ENCODE measurements around the gene NAV1. TPM values are rescaled to one million over a fixed set of nuclear protein-coding genes. Genes with fewer than 3 reads are reported as not detected.
"Not testable (repeated sequence)": the region's sequence is repeated elsewhere in the genome, so short reads cannot be mapped to it uniquely, and the experiment has no call there.

NAV1 gene
- total RNA-seq, 2 donors from 2014 or later: 0.28 to 1.3 TPM

DNA sequence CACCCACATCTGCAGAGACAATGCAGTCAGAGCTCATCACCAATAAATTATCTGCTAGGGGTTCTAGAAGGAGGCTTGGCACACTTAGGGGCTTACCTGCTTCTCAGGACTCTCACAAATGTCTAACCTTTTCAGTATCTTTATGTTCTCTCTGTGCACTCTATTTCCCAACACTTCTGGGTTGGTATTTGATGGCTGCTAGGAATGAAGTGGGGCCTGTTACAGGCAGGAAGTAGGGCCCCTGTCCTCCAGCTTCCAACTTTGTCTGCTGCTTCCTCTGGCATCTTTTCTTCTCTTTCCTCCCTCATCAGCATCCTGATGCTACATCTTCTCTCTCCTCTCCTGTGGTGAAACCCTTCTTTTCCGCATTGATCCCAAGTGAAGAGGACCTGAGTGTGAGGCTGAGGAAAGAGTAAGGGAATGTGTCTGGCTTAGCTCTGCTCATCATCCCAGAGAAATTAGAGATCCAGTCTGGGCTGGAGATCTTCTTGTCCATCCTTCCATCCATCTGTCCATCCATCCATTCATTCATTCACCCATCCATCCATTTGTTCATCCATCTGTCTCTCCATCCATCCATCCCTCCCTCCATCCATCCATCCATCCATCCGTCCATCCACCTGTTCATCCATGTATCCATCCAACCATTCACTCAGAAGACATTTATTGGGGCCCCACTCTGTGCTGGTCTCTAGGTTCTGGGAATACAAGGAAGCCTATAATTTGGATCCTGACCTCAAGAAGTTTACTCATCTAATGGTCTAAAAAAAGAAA, 29.1 kb upstream of the NAV1 start:
- H3K9me3 Mint-ChIP-seq: no peaks in the 10 kb centered on the region
- ATAC-seq (replicated peaks): no peak
- no peaks in the 10 kb centered on the region for H3K27me3 Mint-ChIP-seq
- peak overlapping the region; percentile 5 for H3K27ac Mint-ChIP-seq
- no peak overlapping the region for H3K4me3 Mint-ChIP-seq
- H3K36me3 Mint-ChIP-seq (ENCODE audit: low read depth): no peaks in the 10 kb centered on the region
- H3K4me1 Mint-ChIP-seq: peaks cover 8% of the 10 kb centered on the region

DNA sequence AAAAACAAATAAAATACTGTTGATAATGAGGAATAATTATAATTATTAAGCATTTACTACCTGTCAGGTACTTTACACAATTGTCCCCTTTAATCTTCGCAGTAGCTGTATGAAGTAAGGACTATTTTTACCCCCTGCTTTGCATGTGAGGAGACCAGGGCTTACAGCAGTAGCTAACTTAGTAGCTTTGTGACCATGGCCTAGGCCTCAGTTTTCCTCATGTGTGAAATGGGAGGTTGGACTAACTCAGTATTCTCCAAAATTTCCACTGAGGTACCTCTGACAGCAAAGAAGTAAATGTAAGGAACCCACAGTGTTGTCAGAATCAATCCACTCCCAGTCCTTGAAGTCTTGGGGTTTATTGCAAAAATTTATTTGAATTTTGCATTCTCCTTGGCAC, 28.2 kb upstream of the NAV1 start:
- Mint-ChIP-seq H3K9me3 (no peaks in the 10 kb centered on the region), H3K27me3 (no peaks in the 10 kb centered on the region), H3K4me1 (peaks cover 4% of the 10 kb centered on the region), H3K36me3 (ENCODE audit: low read depth) (no peaks in the 10 kb centered on the region), H3K27ac (no peak overlapping the region), H3K4me3 (no peak overlapping the region)
- no peak for ATAC-seq (replicated peaks)

GRCh38 chr1:201511396-201511940, 27.5 kb upstream of the NAV1 start:
- peaks cover 4% of the 10 kb centered on the region for H3K4me1 Mint-ChIP-seq
- no peaks in the 10 kb centered on the region for H3K36me3 Mint-ChIP-seq (ENCODE audit: low read depth)
- H3K27ac Mint-ChIP-seq: no peak overlapping the region
- ATAC-seq (replicated peaks): no peak
- H3K9me3 Mint-ChIP-seq: no peaks in the 10 kb centered on the region
- no peaks in the 10 kb centered on the region for H3K27me3 Mint-ChIP-seq
- H3K4me3 Mint-ChIP-seq: no peak overlapping the region

DNA sequence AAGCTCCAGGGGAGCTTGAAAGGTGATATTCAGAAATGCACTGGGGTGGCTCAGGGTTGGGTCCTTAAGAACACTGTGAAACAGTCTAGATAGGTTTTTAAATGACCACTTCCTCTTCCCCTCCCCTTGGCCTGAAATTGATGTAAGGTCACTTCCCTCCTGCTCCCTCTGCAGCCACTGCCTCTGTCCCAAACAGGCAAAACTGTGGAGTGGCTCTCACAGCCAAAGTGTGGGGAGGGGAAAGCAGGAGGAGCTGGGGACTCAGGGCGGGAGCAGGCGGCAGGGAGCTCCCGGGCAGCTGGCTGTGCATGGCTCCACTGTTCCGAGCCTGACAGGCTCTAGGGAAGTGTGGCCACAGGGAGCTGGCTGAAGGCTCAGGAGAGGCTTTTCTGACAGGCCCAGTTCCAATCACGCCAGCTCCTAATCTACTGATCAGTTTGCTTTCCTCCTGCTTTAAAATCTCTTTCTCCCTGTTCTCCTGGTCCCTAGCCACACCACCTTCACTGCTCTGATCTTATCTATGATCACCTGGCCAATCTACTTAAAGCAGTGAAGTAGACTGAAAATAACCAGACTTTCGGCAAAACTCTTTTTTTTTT, 26.9 kb upstream of the NAV1 start:
- Mint-ChIP-seq H3K4me1 (peaks cover 4% of the 10 kb centered on the region), H3K27me3 (no peaks in the 10 kb centered on the region), H3K9me3 (no peaks in the 10 kb centered on the region), H3K4me3 (no peak overlapping the region), H3K36me3 (ENCODE audit: low read depth) (no peaks in the 10 kb centered on the region), H3K27ac (no peak overlapping the region)
- ATAC-seq (replicated peaks): no peak

- ATAC-seq (replicated peaks): no peak
- H3K4me3 Mint-ChIP-seq: no peak overlapping the region
- no peaks in the 10 kb centered on the region for H3K36me3 Mint-ChIP-seq (ENCODE audit: low read depth)
- no peaks in the 10 kb centered on the region for H3K9me3 Mint-ChIP-seq
- H3K4me1 Mint-ChIP-seq: peaks cover 4% of the 10 kb centered on the region
- no peaks in the 10 kb centered on the region for H3K27me3 Mint-ChIP-seq
- no peak overlapping the region for H3K27ac Mint-ChIP-seq
Observed at GRCh38 chr1:201513498-201514243, 25.3 kb upstream of the NAV1 start.

GRCh38 chr1:201514466-201514865, 24.5 kb upstream of the NAV1 start:
- Mint-ChIP-seq H3K4me3 (no peak overlapping the region), H3K4me1 (peaks cover 4% of the 10 kb centered on the region), H3K27me3 (no peaks in the 10 kb centered on the region), H3K9me3 (no peaks in the 10 kb centered on the region), H3K27ac (peak overlapping the region; percentile 7), H3K36me3 (ENCODE audit: low read depth) (no peaks in the 10 kb centered on the region)
- ATAC-seq (replicated peaks): no peak

GRCh38 chr1:201515062-201515750, 23.7 kb upstream of the NAV1 start:
- Mint-ChIP-seq H3K27ac (peak overlapping the region; percentile 7), H3K9me3 (no peaks in the 10 kb centered on the region), H3K27me3 (no peaks in the 10 kb centered on the region), H3K36me3 (ENCODE audit: low read depth) (peaks cover 2% of the 10 kb centered on the region), H3K4me1 (peaks cover 4% of the 10 kb centered on the region), H3K4me3 (no peak overlapping the region)
- ATAC-seq (replicated peaks): no peak

DNA sequence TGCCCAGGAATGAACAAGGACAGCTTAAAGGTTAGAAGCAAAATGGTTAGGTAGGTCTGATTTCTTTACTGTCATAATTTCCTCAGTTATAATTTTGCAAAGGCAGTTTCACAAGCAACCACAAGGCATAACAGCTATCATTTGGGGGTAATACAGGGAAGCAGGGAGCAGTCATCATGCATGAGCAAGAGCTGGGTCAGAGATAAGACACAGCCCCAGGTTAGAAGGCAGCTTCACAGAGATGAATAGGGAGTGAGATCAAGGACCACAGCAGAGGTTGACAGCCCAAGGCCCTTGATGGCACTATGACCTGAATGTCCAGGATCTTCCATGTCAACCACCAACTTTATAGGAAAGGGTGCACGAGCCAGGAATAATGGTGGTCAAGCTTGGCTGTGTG, 23.0 kb upstream of the NAV1 start:
- Mint-ChIP-seq H3K9me3 (no peaks in the 10 kb centered on the region), H3K27me3 (no peaks in the 10 kb centered on the region), H3K4me1 (peaks cover 4% of the 10 kb centered on the region), H3K36me3 (ENCODE audit: low read depth) (peaks cover 6% of the 10 kb centered on the region), H3K27ac (no peak overlapping the region), H3K4me3 (no peak overlapping the region)
- peak; percentile 50 for ATAC-seq (replicated peaks)

- Mint-ChIP-seq H3K27me3 (no peaks in the 10 kb centered on the region), H3K4me1 (peaks cover 4% of the 10 kb centered on the region), H3K36me3 (ENCODE audit: low read depth) (peaks cover 12% of the 10 kb centered on the region), H3K4me3 (no peak overlapping the region), H3K27ac (no peak overlapping the region), H3K9me3 (no peaks in the 10 kb centered on the region)
- no peak for ATAC-seq (replicated peaks)
Observed at GRCh38 chr1:201516511-201517127, 22.3 kb upstream of the NAV1 start.

- Mint-ChIP-seq H3K36me3 (ENCODE audit: low read depth) (peaks cover 22% of the 10 kb centered on the region), H3K9me3 (no peaks in the 10 kb centered on the region), H3K4me3 (no peak overlapping the region)
Observed at GRCh38 chr1:201517631-201518030, 21.3 kb upstream of the NAV1 start.

DNA sequence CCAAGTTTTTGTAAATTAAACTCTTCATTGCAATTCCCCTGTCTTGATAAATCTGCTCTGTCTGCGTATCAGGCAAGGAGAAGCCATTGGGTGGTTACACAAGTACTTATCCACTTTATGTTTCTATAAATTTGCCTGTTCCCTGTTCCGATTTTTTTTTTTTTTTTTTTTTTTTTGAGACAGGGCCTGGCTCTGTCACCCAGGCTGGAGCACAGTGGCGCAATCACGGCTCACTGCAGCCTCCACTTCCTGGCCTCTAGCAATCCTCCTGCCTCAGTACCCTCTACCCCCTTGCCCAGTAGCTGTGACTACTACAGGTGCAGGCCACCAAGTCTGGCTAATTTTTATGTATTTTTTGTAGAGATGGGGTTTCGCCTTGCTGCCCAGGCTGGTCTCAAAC, 20.9 kb upstream of the NAV1 start:
- ATAC-seq (replicated peaks): no peak
- Mint-ChIP-seq H3K4me1 (peaks cover 4% of the 10 kb centered on the region), H3K9me3 (no peaks in the 10 kb centered on the region), H3K36me3 (ENCODE audit: low read depth) (peaks cover 22% of the 10 kb centered on the region), H3K27me3 (no peaks in the 10 kb centered on the region), H3K27ac (no peak overlapping the region), H3K4me3 (no peak overlapping the region)

More at GRCh38 chr1:201517631-201518030, 21.3 kb upstream of the NAV1 start:
- no peak overlapping the region for H3K27ac Mint-ChIP-seq
- H3K27me3 Mint-ChIP-seq: no peaks in the 10 kb centered on the region
- no peak for ATAC-seq (replicated peaks)
- H3K4me1 Mint-ChIP-seq: peaks cover 4% of the 10 kb centered on the region

- H3K36me3 Mint-ChIP-seq (ENCODE audit: low read depth): peaks cover 27% of the 10 kb centered on the region
- not testable (repeated sequence) for H3K4me3 Mint-ChIP-seq; H3K27ac Mint-ChIP-seq; H3K4me1 Mint-ChIP-seq; H3K27me3 Mint-ChIP-seq; ATAC-seq (replicated peaks); H3K9me3 Mint-ChIP-seq
Observed at GRCh38 chr1:201520046-201520575, 18.8 kb upstream of the NAV1 start.

GRCh38 chr1:201525193-201525778, 13.6 kb upstream of the NAV1 start:
- Mint-ChIP-seq H3K4me3 (no peak overlapping the region), H3K27me3 (no peaks in the 10 kb centered on the region), H3K9me3 (no peaks in the 10 kb centered on the region), H3K36me3 (ENCODE audit: low read depth) (peaks cover 24% of the 10 kb centered on the region), H3K4me1 (no peaks in the 10 kb centered on the region), H3K27ac (no peak overlapping the region)
- no peak for ATAC-seq (replicated peaks)
